MV-4-11 (cell line): ENCODE results near the gene GDF7.
A peak's percentile ranks its signal among the peaks of the same experiment; 100 is the strongest.
"Not testable (repeated sequence)": the region's sequence is repeated elsewhere in the genome, so short reads cannot be mapped to it uniquely, and the experiment has no call there.

Experiments used
- DNase-seq: peaks from one replicate; lab custom pipeline; 2025; lab: John Stamatoyannopoulos, UW

GDF7 gene

GRCh38 chr2:20698916-20699613 is 32.1 kb downstream of the GDF7 start:
- peak; percentile 64 for DNase-seq

GRCh38 chr2:20702563-20702962 is 35.6 kb downstream of the GDF7 start:
- no peak for DNase-seq

GRCh38 chr2:20704886-20705285 is 37.9 kb downstream of the GDF7 start:
- DNase-seq = no peak

- no peak for DNase-seq
Observed at GRCh38 chr2:20706217-20706616, 39.3 kb downstream of the GDF7 start.

GRCh38 chr2:20706786-20707185 is 39.8 kb downstream of the GDF7 start:
- no peak for DNase-seq

DNA sequence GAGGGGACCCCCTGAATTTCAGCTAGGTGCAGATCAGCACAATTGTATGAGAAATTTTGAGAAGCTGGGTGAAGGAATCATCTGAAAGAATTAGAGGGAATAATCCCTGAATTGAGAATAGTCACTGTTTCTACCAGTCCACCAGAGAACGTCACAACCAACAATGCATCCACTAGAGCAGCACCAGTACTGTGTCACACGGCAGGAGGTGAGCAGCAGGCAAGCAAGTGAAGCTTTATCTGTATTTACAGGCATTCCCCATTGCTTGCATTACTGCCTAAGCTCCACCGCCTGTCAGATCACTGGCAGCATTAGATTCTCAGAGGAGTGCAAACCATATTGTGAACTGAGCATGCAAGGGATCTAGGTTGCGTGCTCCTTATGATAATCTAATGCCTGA is 40.7 kb downstream of the GDF7 start:
- no peak for DNase-seq

- DNase-seq = not testable (repeated sequence)
Observed at GRCh38 chr2:20711641-20712040, 44.7 kb downstream of the GDF7 start.

DNA sequence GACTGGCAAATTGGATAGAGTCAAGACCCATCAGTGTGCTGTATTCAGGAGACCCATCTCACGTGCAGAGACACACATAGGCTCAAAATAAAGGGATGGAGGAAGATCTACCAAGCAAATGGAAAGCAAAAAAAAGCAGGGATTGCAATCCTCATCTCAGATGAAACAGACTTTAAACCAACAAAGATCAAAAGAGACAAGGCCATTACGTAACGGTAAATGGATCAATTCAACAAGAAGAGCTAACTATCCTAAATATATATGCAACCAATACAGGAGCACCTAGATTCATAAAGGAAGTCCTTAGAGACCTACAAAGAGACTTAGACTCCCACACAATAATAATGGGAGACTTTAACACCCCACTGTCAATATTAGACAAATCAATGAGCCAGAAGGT is 46.6 kb downstream of the GDF7 start:
- DNase-seq = not testable (repeated sequence)

DNA sequence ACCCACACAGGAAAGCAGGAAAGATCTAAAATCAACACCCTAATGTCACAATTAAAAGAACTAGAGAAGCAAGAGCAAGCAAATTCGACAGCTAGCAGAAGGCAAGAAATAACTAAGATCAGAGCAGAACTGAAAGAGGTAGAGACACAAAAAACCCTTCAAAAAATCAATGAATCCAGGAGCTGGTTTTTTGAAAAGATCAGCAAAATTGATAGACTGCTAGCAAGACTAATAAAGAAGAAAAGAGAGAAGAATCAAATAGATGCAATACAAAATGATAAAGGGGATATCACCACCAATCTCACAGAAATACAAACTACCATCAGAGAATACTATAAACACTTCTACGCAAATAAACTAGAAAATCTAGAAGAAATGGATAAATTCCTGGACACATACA is 47.5 kb downstream of the GDF7 start:
- DNase-seq = not testable (repeated sequence)

GRCh38 chr2:20716164-20716563 is 49.2 kb downstream of the GDF7 start:
- DNase-seq = not testable (repeated sequence)

DNA sequence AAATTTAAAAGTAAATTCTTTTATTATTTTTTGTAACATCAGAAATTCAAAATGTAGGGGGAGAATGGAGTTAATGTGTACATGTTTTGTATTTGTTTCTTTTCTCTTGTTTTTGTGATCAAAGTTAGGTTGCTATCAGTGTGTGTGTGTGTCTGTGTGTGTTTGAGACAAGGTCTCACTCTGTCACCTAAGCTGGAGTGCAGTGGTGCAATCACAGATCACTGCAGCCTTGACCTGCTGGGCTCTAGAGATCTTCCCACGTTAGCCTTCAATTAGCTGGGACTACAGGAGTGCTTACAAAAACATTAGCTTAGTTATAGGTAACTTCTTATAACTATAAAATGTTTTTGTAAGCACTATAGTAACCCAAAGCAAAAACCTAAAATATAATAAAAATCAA is 50.7 kb downstream of the GDF7 start:
- DNase-seq = no peak

DNA sequence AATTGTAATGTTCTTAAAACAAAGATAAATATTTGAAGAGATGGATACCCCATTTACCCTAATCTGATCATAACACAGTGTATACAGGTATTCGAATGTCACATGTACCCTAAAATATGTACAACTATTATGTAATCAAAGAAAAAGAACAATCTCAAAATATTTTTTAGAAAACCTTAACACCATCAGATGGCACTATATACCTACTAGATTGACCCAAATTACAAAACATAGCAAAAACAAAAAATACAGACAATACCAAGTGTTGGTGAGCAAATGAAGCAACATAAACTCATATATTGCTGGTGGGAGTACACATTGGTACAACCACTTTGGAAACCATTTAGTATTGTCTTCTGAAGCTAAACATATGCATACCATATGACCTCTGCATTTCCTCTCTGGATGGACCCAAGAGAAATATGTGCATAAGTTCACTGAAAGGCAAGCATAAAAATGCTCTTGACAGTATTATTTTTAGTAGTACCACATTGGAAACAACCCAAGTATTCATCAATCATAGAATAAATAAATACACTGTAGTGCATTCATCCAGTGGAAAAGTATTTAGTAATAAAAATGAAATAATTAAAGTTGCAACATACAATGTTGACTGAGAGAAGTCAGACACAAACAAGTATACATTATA is 55.8 kb downstream of the GDF7 start:
- DNase-seq = peak; percentile 7

DNA sequence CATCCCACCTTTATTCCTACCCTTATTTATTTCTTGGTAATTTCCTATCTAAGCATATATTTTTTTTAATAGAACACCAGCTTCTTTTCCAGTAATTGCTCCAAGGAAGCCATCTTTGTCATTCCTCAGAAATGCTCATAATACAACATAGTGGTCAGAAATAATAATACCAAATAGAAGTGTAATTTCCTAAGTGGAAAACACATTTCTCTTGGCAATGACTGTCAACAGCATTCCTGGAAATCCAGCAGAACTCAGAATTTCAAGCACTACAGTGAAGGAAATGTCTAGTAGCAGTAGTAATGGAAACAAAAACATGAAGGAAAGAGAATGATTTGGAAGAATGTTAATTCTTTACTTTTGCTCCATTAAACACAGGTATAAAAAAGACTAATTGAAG is 56.6 kb downstream of the GDF7 start:
- no peak for DNase-seq

DNA sequence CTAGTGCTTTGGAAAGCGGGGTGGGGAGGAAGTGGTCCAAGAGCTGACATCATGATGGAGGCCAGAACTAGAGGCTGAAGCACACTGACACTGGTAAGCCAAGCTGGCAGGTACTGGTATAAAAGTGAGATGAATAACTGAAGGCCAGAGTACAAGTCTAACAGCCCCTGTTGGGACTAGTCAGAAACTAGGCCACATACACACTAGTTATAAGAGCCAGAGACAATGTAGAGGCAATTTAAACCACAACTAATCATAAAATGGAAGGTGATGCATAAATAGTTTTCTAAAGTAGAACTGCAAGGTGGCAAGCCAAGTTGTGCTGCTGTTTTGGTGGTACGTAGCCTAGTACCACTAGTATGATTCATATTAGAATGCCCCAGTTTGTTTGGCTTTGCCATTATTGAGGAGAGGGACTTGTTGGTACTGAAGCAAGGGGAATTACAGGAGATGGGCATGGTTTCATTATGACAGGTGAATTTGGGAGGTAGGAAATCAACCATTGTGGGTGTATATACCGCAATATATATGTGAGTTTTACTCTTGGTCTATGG is 57.6 kb downstream of the GDF7 start:
- no peak for DNase-seq

- DNase-seq = no peak
Observed at GRCh38 chr2:20725782-20726181, 58.8 kb downstream of the GDF7 start.

DNA sequence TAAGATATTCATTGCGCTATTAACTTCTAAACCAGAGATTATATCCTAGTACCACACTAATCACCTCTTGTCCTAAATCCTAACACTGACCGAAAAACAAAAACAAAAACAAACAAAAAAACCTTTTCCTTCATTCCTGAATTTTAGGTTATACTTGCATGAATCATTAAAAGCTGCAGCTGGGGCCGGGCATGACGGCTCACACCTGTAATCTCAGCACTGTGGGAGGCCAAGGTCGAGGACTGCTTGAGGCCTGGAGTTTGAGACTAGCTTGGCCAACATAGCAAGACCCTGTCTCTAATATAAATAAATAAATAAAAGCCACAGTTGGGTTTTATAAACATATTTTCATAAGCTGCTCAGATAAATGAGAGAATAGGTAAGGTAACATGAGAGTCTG is 60.0 kb downstream of the GDF7 start:
- DNase-seq = no peak

DNA sequence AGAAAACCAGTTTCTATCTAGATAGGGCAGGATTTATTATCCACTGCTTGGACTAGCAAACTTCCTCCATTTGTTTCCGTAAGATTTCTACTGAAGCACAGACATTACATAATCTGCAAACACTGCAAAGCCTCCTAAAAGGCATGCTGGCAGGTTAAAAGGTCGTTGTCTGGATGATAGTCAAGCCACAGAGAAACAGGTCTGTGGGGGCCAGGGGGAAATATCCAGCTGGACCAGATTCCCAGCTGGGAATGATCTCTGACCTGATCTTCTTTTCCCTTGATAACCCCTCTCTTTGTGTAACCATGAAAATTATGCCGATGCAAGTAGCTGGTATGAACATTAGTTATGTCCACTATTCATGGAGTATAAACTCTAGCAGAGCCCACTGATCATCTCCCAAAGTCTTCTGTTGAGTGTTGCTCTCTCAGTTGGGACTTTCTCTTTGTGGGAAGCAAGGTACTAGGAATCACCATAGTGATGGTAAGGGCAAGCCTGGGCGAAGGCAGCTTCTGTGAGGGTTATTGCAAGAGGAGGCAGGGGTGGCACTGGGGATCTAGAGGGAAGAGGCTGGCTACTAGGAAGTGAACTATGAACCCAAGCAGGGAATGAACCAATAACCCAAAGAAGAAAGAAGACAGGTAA is 61.3 kb downstream of the GDF7 start:
- DNase-seq = peak; percentile 49
